Epidermal melanocyte (primary cell): ENCODE data around the gene CD209.

ENCODE experiments used
- DNase-seq: peaks from one replicate; pipeline ENCODE4 v3.0.0; 2011; ENCODE audit warnings: low spot score; ENCODE audit not compliant: insufficient read length

CD209 gene

GRCh38 chr19:7706188-7706954 is 41.0 kb downstream of the CD209 start:
- DNase-seq = no peak

GRCh38 chr19:7705387-7706187 is 41.7 kb downstream of the CD209 start:
- DNase-seq = no peak

GRCh38 chr19:7704280-7705060 is 42.9 kb downstream of the CD209 start:
- no peak for DNase-seq

GRCh38 chr19:7703332-7703731 is 44.0 kb downstream of the CD209 start:
- DNase-seq = no peak

- DNase-seq = no peak
Measured at GRCh38 chr19:7701654-7702457, 45.5 kb downstream of the CD209 start, which contains the start of gene FCER2. TSS of gene FCER2 (minus strand) at chr19:7702131. CDS start at chr19:7699760, 2,371 bp downstream.

GRCh38 chr19:7701049-7701653 is 46.2 kb downstream of the CD209 start:
- DNase-seq = no peak

GRCh38 chr19:7699417-7700401 is 47.6 kb downstream of the CD209 start:
- DNase-seq = no peak

GRCh38 chr19:7699003-7699402 is 48.3 kb downstream of the CD209 start:
- no peak for DNase-seq

GRCh38 chr19:7698583-7698982 is 48.8 kb downstream of the CD209 start:
- DNase-seq = no peak

- DNase-seq = no peak
Measured at GRCh38 chr19:7697721-7698287, 49.5 kb downstream of the CD209 start.

GRCh38 chr19:7694499-7694898 is 52.8 kb downstream of the CD209 start:
- no peak for DNase-seq

GRCh38 chr19:7692417-7693088 is 54.8 kb downstream of the CD209 start:
- no peak for DNase-seq

GRCh38 chr19:7691497-7691896 is 55.8 kb downstream of the CD209 start:
- no peak for DNase-seq

- no peak for DNase-seq
Measured at GRCh38 chr19:7690779-7691258, 56.5 kb downstream of the CD209 start.
